ENCODE results near the gene C14orf180.

C14orf180 gene

GRCh38 chr14:104561632-104562495, 17.7 kb upstream of the C14orf180 start:
- DNase-seq (ENCODE audit: low read depth, low spot score) = no peak

DNA sequence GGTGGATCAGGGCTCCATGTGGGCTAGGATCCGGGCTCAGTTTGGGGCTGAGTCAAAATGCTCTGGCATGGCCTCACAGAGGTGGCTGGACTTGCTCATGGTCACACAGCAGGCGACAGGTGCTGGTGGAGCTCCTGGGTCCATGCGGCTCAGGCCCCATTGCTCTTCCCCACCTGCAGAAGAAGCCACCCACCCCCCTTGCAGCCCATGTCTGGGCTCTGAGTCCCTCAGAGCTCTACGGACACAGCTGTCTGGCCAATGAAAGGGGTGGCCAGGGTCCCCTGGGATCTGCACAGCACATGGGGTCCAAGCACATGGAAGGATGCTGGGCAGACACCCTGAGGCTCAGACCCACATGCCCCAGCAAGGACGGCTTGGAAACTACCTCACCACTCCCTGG, 17.0 kb upstream of the C14orf180 start:
- no peak for DNase-seq (ENCODE audit: low read depth, low spot score)

GRCh38 chr14:104563191-104563741, 16.3 kb upstream of the C14orf180 start:
- no peak for DNase-seq (ENCODE audit: low read depth, low spot score)

- peak; percentile 15 for DNase-seq (ENCODE audit: low read depth, low spot score)
Observed at GRCh38 chr14:104563742-104564615, 15.6 kb upstream of the C14orf180 start.

DNA sequence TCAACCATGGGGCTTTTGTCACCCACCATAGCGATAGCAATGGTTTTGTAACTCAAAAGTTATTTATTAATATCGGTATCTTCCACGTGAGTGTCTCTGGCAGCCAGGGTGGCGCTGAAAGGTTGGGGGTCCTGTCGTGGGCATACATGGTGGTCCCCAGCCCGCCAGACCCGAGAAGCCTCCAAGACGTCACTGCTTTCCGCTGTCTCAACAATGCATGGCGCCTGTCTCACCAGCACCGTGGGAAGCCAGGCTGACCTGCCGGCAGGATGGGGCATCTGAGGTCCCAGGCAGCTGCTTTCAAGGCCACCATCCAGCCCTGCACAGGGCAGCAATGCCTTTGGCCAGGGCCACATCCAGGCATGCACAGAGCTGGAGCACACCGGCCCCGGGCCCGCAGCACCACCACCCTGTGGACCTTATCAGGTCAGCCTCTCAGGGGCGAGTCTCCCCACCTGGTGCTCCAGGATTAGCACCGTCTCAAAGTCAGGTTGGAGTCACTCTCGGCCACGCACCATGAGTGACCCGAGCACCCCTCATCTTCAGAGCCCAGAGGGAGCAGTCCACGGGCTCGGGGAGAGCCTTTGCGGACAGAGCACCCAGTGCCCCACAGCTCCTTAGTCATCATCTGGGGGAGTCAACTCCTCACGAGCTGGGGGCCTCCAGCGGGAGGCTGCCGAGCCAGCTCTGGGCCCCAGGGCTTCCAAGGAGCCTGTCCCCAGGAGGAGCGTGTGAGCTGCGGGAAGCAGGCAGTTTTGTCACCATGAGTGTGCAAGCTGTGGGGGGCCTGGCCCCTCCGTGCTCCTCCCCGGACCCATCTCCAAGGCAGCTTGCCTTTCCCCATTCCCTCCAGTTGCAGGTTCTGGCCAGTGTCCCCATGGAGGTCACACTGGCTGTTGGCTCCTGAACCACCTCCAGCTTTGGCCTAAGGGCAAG, 14.6 kb upstream of the C14orf180 start:
- no peak for DNase-seq (ENCODE audit: low read depth, low spot score)

- no peak for DNase-seq (ENCODE audit: low read depth, low spot score)
Observed at GRCh38 chr14:104567141-104567956, 12.2 kb upstream of the C14orf180 start.

- no peak for DNase-seq (ENCODE audit: low read depth, low spot score)
Observed at GRCh38 chr14:104567957-104568225, 11.7 kb upstream of the C14orf180 start.

- no peak for DNase-seq (ENCODE audit: low read depth, low spot score)
Observed at GRCh38 chr14:104568620-104569019, 10.9 kb upstream of the C14orf180 start.

DNA sequence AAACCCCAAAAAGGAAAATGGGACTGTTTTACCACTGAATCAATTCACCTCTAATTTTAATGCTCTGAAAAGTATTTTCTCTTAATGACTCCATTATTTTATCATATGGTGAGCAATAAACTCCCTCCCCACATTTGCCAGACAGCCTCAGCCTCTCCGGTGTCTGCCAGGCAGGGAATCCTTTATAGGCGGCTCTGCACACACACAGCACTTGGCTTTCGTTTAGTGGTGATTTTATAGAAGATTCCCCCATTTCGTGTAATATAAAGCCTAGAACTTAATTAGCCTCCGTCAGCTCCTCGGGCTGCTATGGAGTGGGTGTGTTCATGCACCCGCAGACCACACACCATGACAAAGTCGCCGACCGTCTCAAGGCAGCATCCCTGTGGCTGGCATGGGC, 10.1 kb upstream of the C14orf180 start:
- DNase-seq (ENCODE audit: low read depth, low spot score) = no peak

DNA sequence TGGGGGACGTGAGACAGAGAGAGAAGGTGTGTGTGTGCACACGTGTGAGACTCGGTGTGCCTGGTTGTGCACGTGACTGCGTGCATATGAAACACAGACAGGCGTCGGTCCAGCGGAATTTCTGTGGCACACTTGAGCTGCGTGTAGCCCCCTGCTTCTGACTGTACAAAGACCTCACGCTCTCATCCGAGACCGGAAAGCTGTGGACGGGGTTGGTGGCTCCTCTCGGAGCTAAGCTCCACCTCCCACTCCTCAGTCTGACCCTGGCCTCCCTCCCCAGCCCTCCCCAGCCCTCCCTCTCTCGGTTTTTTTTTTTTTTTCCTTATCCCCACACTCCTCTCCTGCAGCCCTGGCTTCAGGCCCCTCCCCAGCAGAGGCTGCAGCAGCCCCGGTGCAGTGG, 8.3 kb upstream of the C14orf180 start:
- no peak for DNase-seq (ENCODE audit: low read depth, low spot score)

DNA sequence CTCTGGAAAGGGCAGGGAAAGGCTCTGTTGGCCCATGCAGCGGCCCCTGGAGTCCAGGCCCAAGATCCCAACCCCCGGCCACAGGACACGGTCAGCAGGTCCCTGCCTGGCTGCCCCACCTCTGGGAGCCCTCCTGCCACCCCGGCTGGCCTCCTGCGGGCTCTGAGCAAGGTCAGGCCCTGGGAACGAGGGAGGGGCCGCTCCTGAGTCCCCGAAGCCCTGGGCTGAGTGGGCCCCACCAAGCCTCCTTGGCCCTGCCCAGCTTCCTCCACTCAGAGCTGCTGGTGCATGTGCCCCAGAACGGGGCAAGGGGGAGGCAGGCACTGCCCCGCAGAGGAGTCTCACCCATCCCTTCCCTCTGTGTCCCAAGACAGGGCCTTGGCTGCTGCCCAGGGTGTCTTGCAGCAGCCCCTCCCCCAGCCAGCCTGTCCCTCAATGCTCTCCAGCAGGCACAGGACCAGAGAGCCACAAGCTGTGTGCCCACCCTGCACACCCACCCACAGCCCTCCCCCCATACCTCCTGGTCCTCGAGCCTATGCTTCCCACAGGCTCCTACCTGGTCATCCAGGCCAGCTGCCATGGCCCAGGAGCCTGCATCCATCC, 7.4 kb upstream of the C14orf180 start:
- DNase-seq (ENCODE audit: low read depth, low spot score) = no peak

- DNase-seq (ENCODE audit: low read depth, low spot score) = no peak
Observed at GRCh38 chr14:104572668-104573067, 6.9 kb upstream of the C14orf180 start.

GRCh38 chr14:104573930-104574329, 5.6 kb upstream of the C14orf180 start:
- no peak for DNase-seq (ENCODE audit: low read depth, low spot score)

DNA sequence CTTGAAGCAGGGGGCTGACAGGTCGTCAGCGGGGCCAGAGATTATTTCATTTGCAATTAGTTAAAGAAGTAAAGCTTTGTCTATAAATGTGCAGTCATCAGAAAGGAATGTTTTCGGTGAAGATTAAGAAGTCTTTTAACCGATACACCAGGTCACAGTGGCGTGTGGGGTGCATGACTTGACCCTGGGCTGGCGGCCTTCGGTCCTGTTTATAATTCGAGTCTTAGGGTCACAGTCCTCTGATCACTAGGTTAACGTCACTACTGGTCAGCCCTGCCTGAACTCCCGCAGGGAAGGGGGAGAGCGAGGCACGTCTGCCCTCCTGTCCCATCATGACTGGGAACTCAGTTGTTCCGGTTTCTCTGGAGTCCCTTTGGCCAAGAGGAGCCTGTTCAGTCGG, 5.0 kb upstream of the C14orf180 start:
- DNase-seq (ENCODE audit: low read depth, low spot score) = no peak

GRCh38 chr14:104574978-104575583, 4.5 kb upstream of the C14orf180 start:
- DNase-seq (ENCODE audit: low read depth, low spot score) = no peak

DNA sequence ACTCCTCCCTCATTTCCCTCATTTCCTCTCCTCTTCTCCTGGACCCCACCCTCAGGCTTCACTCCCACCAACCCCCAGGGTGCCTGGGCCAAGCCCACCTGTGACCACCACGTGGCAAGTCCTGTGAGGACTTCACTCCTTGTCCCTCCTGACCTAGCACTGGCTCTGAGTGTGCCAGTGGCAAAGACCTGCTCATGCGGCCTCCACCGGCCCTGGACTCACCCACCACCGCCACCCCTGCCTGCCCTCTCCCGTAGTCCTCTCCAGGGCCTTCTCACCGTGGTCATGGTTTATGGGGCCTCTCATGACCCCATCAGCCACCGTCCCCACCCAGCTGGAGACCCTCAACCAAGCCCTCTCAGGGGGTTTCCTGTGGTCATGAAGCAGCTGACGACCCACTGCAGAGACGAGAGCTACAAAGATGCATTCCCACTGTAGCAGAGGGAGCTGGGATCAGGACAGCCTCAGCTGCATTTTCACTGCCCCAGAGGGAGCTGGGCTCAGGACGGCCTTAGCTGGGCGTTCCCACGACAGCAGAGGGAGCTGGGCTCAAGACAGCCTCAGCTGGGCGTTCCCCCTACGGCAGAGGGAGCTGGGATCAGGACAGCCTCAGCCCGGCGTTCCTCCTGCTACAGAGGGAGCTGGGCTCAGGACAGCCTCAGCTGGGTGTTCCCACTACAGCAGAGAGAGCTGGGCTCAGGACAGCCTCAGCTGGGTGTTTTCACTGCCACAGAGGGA, 3.2 kb upstream of the C14orf180 start:
- no peak for DNase-seq (ENCODE audit: low read depth, low spot score)

- no peak for DNase-seq (ENCODE audit: low read depth, low spot score)
Observed at GRCh38 chr14:104576970-104577332, 2.6 kb upstream of the C14orf180 start.

DNA sequence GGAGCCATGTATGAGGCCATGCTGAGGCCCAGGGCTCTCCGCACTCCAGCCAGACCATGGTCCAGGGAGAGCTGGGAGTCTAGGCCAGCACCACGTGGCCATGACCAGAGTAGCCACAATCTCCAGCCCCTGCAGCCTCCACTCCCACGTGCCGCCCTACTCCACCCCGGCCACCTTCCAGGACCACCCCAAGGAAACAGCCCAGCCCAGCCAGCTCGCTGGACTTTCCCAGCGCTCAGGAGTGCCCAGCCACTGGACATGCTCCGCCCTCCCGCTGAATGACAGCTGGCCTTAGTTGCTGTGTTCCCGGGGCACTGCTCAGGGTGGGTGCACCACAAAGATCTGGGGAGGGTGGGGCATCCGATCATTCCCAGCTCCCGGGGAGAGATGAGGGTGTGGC, 2.1 kb upstream of the C14orf180 start:
- no peak for DNase-seq (ENCODE audit: low read depth, low spot score)

- no peak for DNase-seq (ENCODE audit: low read depth, low spot score)
Observed at GRCh38 chr14:104577847-104578301, 1.7 kb upstream of the C14orf180 start.
